SIG-M5 (cell line): ENCODE measurements around the gene MCL1.

Experiments
- DNase-seq: peaks from one replicate; lab custom pipeline; 2025; lab: John Stamatoyannopoulos, UW

The MCL1 gene

DNA sequence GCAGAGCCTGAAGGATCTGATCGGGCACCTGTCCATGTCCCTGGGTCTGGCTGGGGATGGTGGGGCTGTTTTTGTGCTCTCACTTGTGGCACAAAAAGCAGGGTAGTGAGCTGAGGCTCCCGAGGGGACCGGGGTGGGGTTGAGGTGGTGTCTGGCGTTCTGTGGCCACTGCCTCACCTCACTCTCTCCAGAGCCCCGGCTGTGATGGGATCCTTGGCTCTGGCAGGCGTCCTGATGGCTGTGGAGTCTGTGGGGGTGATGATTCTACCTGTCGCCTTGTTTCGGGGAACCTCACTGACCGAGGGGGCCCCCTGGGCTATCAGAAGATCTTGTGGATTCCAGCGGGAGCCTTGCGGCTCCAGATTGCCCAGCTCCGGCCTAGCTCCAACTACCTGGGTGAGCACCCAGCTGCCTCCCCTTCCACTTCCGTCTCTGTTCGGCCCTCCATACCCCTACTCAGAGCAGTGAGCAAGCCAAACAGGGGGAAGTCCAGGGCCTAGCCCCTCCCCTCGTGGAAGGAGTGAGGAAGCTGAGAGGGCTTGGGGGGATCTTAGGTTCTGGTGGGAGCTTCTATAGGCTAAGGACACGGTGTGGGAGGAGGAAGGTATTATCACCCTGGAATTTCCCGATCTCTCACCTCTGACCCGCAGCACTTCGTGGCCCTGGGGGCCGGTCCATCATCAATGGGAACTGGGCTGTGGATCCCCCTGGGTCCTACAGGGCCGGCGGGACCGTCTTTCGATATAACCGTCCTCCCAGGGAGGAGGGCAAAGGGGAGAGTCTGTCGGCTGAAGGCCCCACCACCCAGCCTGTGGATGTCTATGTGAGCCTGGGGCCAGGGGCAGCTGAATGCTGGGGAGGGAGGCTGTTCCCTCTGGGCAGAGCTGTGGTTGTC lies 23.2 kb downstream of the MCL1 start:
- no peak for DNase-seq

GRCh38 chr1:150555198-150555970 lies 24.0 kb downstream of the MCL1 start:
- DNase-seq, result no peak

DNA sequence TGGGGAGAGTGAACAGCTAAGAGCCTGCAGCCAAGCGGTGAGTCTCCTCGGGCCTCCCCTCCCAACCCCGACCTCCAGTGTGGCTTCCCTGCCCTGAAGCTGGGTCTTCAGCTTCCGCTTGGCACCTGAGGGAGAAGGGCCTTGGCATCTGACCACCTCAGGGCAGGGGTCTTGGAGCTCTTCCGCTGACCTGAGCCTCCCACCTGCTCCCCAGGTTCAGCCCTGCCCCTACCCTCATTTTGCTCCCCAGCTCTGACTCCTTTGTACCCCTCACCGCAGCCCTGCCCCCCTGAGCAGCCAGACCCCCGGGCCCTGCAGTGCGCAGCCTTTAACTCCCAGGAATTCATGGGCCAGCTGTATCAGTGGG lies 25.3 kb downstream of the MCL1 start:
- no peak for DNase-seq

- no peak for DNase-seq
Measured at GRCh38 chr1:150553392-150554085, 25.9 kb downstream of the MCL1 start.

DNA sequence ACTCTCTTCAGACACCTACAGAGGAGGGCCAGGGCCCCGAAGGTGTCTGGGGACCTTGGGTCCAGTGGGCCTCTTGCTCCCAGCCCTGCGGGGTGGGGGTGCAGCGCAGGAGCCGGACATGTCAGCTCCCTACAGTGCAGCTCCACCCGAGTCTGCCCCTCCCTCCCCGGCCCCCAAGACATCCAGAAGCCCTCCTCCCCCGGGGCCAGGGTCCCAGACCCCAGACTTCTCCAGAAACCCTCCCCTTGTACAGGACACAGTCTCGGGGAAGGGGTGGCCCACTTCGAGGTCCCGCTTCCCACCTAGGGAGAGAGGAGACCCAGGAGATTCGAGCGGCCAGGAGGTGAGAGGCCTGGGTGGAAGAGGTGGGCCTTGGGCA lies 26.5 kb downstream of the MCL1 start:
- no peak for DNase-seq

GRCh38 chr1:150552128-150552910 lies 27.1 kb downstream of the MCL1 start:
- DNase-seq, result peak; percentile 89

DNA sequence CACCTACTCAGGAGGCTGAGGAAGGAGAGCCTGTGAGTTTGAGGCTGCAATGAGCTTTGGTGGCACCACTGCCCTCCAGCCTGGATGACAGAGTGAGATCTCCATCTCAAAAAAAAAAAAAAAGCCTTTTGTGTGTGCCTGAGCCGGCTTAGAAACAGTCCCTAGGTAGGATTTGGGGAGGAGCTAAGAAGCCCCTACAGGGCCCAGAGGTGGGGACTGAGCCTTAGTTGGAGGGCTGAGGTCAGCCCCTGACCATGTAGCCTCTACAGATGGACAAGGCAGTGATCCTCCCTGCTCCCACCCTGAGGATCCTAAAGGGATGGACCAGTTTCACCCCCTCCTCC lies 27.7 kb downstream of the MCL1 start:
- DNase-seq, result no peak

DNA sequence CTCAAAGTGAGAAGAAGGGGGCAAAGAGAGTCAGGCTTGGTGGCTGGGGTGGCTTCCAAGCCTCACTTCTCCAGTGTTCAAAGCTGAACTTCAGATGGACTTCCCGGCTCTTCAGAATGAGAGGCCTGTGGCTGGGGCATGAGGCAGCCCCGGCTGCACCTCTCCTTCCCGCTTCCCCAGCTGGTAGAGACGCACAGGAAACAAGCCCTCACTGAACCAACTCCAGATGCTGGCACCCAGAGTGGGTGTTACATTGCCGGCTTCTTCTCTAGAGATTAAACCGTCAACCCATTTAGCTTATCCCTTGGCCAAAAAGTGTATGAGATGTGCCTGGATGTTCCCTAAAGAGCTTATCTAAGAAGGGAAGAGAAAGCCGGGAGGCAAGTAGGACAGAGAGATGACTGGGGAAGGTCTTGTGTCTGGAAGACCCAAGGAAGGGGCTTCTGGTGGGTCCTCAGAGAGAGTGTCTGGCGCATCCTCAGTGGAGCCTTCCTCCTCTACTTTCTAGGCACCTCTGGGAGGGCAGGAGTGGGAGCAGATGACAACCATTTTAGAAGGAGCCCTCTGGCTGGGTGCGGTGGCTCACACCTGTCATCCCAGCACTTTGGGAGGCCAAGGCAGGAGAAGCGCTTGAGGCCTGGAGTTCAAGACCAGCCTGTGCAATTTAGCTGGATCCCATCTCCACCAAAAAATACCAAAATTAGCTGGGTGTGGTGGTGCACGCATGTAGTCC lies 28.2 kb downstream of the MCL1 start:
- DNase-seq, result no peak

DNA sequence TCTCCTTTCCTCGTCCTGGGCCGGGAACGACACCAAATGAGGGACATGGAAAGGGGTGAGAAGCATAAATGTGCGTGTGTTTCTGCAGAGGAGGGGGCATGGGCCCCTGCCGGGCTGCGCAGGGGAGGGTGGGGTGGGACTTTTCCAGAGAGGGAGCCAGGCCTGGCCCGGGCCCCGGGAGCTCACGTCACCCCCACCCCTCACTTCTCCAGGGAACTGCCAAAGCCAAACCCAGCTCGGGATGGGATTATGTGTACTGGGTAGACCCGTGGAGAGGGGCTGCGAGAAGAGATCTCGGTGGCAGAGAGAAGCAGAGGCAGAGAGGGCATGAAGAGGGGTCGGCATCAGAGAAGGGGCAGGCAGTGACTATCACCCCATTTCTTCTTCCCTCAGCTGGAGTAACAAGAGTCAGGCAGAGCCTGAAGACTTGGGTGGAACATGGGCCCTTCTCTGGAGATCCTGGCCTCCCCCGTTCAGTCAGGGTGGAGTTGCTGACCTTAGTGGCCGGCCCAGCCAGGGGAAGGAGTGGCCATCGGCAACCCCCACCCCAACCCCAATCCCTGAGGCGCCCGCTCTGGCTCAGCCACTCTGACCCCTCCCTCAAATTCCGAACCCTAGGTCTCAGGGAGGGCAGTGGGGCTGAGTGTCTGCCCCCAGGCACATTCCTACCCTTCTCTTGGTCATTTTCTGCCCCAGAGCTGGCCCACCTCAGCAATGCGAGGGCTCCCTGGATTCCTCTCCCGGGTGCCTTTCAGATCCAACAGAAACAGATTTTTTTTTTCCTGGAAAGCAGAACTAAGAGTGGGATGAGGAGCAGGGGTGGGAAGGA lies 29.0 kb downstream of the MCL1 start:
- no peak for DNase-seq

DNA sequence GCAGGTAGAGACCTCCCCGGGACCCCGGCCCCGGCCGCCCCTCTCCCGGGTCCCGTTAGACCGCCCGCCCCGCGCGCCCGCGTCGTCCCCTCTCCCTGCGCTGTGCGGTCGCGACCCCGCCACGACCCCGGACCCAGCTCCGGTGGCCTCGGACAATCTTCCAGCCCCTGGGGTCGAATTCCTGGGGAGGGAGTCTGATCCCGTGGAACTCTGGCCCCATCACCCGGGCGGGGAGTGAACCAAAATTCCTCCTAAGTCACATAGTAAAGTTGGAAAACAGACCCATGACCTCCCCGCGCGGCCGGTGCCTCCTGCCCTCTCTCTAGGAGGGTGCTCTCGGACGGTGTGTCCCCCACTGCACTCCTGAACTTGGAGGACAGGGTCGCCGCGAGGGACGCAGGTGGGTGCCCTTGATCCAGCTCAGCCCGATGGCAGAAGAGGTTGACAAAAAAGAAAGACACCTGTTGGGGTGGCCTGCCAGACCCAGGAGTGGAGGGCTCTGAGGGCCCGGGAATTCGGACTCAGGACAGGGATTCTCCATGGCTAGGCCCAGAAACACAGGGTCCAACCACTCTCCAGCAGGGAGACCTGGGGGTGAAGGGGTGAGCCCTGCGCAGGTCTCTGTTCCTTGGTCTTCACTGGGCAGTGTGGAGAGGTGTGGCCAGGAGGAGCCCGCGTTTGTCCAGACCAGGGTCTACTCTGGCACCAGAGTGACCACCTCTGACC lies 29.8 kb downstream of the MCL1 start:
- no peak for DNase-seq

GRCh38 chr1:150548632-150549495 lies 30.5 kb downstream of the MCL1 start, which contains the start of gene ADAMTSL4:
ADAMTSL4 (plus strand) TSS chr1:150549408; CDS start chr1:150552289, 2,881 bp downstream.
- DNase-seq, result no peak

DNA sequence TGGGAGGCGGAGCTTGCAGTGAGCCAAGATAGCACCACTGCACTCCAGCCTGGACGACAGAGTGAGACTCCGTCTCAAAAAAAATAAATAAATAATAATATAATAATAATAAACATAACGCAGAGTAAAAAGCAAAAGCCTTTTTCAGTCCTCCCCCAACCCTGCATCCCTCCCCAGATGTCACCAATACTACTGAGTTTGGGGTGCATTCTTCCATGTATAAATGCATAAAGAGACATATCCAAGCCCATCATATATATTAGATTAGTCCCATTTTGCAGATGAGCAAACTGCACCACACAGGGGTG lies 31.1 kb downstream of the MCL1 start:
- DNase-seq, result no peak

GRCh38 chr1:150546294-150546937 lies 33.0 kb downstream of the MCL1 start:
- DNase-seq, result no peak

DNA sequence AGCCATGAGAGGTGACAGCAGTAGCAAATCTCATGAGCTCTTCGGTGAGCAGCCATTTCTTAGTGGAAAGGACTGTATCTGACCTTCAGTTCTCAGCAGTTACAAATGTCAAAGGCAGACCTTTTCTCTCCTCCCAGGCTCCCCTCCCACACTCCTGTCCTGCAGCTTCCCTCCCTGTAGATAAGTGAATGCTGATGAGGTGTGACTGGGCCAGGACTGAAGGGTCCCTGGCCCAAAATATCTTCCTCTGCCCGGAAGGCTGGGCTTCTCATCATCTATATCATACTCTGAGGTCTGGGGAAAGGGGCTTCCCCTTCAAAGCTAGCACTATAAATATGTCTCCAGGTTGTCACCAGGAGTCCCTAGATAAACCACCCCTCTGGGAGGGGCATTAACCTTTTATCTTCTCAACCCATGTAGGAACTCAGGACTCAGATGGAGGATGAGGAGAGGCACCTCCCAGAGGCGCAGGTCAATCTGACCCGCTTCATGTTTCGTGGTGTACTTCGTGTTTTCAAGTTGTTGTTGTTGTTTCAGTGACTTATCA lies 33.9 kb downstream of the MCL1 start:
- no peak for DNase-seq

DNA sequence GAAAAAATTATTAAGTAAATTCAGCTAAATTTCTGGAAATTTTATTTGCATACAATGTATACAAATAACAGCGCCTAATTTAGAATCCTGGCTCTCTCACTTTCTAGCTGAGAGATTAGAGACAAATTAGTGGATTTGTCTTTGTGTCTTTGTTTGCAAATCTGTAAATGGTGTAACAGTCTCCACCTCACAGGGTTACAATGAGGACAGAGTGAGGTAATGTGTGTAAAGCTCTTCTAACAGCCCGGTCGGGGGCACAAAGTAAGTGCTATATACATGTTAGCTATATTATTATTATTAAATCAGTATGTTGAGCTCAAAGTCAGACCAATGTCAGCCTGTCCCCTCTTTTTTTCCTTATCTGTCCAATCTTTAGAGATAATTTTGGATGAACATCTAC lies 35.2 kb downstream of the MCL1 start:
- DNase-seq, result no peak

DNA sequence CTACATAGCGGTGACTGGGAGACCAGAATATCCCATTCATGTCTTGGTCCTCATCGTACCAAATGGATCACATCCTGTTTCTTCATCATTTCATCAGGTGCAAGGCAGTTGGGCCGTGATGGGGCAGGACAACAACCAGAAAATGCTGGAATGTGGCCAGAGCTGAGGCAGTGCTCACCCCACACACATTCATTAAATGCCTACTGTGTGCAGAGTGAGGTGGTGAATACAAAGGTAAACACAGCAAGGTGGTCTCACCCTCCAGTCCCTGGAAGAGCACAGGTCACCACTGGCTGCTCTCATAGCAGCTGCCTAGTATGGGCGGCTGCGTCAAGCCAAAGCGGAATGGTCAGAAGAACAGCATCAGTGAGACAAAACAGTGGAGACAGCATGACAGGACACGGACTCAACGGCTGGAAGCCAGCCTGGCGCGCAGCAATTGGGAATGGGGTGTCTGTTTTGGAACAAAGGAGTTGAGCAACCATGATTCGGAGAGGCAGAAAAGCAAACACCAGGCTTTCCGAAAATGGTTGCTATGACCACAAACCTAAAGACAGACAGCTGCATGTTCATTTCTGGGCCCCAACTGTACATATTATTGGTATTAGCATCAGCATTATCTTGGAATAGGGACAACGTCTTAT lies 35.8 kb downstream of the MCL1 start:
- no peak for DNase-seq
